HS-27A (cell line): Measurements from ENCODE around the gene IGF2BP2.
"Not testable (repeated sequence)": the region's sequence is repeated elsewhere in the genome, so short reads cannot be mapped to it uniquely, and the experiment has no call there.

Source experiments
- DNase-seq: peaks from one replicate; pipeline ENCODE4 v3.0.0-alpha.2; 2012; ENCODE audit warnings: low read depth, missing footprints

IGF2BP2 gene

DNA sequence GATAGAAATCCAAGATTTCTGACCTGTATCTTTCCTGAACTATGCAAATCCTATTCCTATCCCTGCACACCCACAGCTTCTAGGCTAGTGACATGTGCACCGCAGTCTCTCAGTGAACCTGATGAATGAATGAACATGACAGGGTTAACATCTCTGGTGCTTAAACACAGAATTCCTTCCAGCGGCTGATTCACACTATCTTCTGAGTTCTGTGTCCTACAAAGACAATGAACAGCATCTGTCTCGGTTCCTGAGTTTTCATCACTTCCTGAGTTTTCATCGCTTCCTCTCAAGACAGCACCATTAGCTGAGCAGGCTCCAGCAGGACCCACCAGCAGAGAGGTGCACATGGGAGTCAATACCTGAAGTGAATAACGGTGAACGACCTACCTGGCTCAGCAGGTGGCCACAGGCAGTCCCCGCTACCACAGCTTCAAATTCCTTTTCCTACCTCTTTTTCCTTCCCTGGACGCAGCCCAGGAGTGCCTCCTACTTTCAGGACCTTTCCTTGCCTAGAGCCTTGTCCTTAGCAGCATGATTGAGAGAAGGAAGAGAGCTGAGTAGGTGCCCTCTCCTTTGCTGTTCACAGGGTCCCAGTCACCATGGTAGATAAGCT is 113.5 kb downstream of the IGF2BP2 start:
- DNase-seq, result no peak

DNA sequence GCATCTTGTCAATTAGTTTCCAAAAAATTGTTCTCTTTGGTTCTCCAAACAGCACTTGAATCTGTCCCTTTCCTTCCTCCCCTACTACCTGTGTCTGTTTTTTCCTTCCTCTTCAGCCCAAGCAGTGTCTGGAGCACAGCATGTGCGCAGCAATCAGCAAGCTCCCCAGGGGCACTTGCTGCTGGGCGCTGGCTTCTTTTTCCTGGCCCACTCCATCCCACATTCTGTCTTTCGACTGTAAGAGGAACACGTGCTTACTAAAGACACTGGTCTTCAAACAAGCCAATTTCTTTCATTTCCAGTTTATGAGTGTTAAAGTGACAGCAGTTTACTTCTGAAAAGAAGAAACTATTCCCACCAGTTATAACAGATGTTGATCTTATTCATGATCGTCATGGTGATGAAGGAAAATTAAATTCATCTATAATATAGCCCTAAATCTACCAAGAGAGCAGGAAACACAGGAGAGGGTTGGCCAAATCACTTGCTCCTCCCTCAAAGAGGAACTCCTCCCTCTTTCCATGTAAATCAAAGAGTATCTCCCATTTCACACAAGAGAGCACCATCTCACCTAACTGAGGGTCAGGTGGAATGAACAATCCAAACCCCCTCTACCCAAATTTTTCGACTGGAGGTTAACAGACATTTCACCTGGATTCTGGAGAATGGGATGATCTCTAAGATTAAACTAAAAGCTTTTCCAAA is 115.4 kb downstream of the IGF2BP2 start:
- no peak for DNase-seq

DNA sequence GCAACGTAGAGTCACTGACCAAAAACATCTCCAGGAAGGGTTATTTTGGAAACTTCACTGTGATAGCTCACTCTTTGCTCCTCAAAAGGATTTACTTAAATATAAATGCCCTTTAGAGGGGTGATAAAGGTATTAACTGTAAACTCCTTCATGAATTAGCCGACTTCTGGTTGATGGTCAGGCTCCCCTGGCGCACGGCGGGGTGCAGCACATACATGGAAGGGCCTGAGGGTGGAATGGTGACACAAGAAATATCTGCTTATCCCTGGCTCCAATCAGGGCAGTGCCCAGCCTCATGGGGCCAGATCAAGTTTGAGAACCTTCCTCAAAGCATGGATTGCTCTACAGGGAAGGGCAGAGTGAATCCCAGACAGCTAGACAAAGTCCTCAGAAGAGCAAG is 116.5 kb downstream of the IGF2BP2 start:
- no peak for DNase-seq

DNA sequence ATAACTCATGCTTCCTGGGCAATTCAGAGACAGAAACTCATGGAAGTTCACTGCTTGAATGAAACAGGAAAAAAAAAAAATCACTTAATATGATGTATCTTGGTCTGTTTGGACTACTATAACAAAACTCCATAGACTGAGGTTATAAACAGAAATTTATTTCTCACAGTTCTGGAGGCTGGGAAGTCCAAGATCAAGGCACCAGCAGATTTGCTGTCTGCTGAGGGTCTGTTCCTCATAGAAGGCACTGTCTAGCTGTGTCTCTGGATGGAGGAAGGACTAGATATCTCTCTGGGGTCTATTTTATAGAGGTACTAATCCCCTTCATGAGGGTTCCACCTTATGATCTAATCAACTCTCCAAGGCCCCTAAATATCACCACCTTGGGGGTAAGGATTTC is 119.3 kb downstream of the IGF2BP2 start:
- DNase-seq, result no peak

DNA sequence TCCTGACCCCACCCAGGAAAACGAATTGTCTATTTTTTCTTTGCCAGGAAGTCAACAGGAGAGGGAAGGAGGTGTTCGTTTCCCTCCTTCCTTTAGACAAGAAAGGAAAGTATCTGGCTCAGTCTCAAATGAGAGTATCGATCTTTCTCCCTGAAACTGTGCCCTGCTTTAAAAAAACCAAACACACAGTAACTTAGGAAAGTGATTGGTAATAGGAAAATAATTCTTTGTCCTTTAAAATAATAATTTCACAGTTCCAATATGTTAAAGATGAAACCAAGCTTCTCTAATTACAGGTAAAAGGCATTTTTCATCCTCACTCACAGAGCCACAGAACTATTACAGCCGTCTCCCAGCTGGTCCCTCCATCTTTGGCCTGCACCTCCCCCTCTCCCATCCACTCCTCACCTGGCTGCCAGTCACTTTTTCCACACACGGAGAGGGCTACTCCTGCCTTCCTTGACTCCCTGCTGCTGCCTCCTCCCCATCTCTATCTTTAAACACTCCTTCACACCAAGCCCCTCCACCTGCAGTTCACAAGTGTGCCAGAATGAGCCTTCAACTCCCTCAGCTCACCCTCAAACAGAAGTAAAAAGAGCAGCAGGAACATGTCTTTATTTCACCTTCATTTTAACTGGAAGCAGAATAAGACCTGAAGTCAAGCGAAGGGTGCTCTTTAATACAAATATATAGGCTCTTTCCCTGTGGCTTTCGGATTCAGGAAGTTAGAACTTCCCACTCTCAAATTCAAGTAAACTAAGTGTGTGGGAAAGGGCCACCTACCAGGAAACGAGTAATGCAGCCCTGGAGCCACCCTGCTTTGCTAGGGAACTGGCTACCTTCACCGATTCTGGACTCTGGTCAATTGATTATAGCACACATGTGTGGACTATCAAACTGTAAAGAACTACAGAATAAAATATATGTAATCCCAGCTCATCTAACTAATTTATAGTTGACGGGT is 122.3 kb downstream of the IGF2BP2 start:
- no peak for DNase-seq

DNA sequence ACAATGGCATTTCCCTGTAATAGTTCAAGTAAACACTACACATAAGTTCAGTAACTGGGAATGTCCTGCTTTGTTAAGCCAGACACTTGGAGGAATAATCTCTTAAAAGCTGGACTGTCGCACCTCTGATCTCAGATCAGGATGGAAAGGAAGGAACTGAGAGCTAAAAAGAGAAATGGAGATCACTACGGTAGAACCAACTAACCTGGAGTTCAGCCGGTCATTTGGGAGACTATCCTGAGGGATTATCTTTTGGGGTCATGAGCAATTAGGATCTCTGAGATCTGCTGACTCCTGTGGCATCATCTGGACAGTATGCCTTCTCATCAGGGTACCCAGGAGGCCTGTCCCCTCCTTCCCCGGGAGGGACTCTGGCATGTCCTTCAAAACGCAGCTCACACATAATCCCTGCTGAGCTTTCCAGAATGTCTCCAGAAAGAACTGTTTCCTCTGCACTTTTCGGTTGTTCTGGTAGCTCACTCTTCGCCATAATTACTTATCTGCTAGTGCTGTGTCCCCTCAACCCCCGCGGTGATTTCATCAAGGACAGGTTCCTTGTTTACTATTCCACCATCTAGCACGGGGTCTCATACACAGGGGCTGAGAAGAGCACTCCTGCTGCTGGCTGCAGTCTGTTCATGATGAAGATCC is 123.1 kb downstream of the IGF2BP2 start:
- no peak for DNase-seq

DNA sequence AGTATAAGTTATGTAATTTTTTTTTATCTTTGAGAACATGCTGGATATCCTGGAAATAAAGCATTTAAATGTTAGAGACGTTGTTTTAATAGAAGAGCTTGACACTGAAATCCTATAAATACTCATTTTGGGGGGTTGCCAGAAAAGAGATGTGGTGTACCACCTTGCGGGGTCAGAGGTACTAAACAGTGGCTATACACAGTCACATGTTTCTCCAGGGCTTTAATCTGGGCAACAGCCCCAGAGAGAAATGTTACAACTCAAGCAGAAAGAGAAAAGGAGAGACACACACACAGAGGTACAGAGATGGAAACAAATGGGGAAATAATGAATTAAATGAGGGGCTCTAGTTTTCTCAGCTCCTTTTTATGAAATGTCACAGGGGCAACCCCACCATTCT is 124.9 kb downstream of the IGF2BP2 start:
- no peak for DNase-seq

DNA sequence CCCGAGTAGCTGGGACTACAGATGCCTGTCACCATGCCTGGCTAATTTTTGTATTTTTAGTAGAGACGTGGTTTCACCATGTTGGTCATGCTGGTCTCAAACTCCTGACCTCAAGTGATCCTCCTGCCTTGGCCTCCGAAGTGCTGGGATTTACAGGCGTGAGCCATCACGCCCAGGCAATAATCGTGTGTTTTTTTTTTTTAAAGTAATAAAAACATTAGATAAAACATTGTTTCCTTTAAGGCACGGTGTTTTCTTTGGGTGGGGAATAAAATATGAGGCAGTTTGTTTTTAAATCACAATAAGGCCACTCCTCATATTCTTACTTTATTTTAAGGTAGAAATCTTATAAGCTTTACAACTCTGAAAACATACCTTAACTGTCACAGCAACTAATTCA is 127.6 kb downstream of the IGF2BP2 start:
- DNase-seq, result not testable (repeated sequence)

DNA sequence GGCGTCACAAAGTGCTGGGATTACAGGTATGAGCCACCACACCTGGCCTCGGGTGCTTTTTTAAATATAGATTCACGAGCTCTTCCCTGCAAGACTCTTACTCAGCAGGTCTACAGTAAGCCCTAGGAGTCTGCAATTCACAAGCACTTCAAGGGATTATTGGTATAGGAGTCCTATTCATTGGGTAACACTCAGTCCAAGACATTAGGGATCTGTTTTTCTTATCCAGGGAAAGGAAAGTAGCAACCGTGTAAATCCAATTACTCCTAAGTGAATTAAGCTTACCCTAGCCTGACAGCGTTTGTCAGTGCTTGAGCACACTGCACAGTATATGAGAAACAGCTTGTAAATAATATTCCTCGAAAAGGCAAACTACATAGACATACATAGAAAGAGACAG is 128.8 kb downstream of the IGF2BP2 start:
- DNase-seq, result no peak

DNA sequence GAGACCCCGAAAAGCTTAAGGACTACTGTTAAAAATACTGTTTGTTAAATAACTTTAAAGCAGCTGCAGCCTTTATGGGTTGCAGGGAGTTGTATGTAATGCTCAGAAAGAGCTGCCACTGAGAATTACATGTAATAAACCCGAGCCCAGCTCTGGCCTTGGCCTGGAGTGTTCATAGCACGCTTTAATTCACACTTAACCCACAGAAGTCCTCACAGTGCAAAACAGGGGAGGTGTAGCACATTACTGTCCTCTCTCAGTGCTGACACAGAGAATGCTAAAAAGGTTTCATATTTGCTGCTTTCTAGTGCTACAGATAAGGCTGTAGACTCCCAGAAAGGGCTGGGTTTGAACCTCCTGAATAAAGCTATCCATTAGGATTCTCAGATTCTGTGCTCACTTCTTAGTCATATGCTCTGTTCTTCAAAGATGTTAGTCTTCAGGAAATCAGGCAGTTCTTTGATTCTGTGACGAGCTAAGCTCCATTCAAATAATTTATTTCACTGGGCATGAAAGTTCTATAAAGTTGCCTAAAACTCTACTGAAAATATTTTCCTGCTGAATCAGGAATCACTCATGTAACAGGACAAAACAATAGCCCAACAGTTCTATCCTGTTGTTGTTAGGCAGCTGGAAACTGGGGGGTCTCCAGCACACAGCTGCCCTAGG is 130.7 kb downstream of the IGF2BP2 start:
- no peak for DNase-seq

DNA sequence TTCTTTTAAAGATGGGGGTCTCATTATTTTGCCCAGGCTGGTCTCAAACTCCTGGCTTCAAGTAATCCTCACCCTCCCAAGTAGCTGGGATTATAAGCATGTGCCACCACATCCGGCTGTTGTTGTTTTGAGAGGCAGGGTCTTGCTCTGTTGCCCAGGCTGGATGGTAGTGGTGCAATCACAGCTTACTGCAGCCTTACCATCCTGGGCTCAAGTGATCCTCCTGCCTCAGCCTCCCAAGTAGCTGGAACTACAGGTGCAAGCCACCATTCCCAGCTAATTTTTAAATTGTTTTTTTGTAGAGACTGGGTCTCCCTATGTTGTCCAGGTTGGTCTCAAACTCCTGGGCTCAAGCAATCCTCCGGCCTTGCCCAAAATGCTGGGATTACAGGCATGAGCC is 133.2 kb downstream of the IGF2BP2 start:
- no peak for DNase-seq

DNA sequence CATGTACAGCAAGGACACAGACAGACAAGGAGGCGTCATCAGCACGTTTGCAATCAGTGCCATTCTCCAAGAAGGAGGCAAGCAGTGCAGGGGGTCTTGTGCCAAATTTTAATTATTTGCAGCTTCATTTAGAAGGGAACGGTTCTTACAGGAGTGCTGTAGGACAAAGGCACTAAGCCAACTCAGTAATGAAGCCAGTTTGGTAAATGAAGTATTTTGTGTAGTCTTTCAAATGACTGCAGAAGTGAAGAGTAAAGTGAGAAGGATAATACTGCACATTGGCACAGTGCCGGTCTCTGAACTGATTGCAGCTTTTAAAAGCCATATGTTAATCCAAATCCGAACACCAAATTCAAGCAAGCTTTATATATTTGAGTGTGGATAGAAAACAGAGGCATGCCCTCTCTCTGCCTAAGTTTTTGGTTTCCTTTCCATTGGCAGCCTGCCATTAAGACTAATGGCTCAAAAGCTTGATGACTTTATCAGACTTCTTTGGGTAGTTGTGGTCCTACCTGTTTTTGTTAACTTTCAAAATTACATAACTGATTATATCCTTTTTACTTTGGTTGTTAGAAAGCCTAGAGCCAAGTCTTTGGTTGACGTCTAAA is 137.5 kb downstream of the IGF2BP2 start:
- DNase-seq, result no peak

DNA sequence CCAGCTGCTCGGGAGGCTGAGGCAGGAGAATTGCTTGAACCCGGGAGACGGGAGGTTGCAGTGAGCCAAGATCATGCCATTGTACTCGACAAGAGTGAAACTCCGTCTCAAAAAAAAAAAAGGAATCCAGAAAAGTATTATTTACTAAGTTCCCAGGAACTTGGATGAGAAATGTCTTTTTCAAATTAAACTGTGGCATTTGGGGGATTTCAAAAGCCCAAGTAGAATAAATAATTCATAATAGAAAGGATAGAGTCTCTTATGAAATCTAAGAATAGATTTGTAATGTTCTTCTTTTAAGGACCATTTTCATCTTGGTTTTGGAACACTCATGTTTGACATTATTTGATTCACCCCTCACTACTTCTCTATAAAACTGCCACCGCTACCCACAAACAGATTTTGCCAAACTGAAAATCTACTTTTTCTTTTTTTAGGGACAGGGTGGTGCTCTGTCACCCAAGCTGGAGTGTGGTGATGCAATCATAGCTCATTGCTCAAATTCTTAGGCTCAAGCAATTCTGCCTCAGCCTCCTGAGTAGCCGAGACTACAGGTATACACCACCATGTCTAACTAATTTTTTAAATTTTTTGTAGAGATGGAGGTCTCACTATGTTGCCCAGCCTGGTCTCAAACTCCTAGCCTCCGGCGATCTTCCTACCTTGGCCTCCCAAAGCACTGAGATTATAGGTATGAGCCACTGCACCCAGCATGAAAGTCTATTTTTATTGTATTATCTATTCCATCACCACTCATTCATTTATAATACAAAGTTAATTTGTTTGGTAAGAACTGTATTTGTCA is 139.4 kb downstream of the IGF2BP2 start:
- DNase-seq, result no peak

DNA sequence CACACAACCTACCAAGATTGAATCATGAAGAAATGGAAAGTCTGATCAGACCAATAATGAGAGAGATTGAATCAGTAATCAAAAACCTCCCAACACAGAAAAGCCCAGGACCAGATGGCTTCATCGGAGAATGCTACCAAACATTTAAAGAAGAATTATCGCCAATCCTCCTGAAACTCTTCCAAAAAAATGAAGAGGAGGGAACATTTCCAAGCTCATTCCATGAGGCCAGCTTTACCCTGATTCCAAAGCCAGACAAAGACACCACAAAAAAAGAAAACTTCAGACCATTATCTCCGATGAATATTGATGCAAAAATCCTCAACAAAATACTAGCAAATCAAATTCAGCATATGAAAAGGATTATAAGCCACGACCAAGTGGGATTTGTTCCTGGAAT is 144.6 kb downstream of the IGF2BP2 start:
- DNase-seq, result no peak

DNA sequence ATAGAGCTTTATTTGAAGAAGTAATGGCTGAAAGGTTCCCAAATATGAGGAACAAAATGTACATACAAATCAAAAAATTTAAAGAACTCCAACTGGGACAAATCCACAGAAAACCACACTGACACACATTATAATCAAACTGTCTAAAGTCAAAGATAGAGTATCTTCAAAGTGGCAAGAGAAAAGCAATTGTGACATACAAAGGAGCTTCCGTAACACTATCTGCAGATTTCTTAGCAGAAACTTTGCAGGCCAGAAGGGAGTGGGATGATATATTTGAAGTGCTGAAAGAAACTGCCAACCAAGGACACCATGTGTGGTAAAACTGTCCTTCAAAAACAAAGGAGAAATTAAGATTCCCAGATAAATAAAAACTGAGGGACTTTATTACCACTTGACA is 146.8 kb downstream of the IGF2BP2 start:
- no peak for DNase-seq

DNA sequence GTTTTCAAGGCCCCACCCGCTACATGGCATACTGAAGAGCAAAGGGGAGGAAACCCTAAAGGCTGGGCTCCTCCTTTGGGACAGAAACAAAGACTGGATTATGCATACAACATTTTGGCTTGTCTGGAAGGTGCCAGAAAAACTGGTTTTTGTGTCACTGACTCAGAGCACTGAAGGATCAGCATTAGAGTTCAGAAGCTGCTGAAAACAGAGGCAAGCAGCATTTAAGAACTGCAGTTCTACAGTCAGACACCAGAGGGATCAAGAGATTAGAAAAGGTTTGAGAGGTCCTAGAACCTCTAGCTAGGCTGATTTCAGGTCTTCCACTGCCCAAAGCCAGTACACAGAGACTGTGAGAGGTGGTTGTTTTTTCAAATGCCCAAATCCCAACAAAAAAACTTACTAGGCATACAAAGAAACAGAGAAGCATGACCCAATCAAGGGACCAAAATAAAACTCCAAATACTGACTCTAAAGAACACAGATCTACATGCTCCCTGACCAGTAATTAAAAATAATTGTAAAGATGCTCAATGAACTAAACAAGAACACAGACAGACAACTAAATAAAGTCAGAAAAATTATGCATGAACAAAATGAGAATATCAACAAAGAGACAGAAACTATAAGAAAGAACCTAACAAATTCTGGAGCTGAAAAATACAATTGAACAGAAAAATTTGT is 147.6 kb downstream of the IGF2BP2 start:
- no peak for DNase-seq

DNA sequence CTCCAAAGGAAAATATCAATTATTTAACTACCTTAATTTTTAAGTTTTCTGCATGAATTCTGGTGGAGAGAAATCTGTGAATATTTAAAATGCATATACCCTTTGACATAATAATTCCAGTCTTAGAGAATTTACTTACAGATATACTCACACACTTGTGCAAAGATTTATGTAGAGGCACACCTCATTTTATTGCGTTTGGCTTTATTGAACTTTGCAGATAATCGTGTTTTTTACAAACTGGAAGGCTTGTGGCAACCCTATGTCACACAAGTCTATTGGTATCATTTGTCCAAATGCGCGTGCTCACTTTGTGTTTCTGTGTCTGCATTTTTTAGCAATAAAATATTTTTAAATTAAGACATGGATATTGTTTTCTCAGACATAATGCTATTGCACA is 157.3 kb downstream of the IGF2BP2 start:
- no peak for DNase-seq

DNA sequence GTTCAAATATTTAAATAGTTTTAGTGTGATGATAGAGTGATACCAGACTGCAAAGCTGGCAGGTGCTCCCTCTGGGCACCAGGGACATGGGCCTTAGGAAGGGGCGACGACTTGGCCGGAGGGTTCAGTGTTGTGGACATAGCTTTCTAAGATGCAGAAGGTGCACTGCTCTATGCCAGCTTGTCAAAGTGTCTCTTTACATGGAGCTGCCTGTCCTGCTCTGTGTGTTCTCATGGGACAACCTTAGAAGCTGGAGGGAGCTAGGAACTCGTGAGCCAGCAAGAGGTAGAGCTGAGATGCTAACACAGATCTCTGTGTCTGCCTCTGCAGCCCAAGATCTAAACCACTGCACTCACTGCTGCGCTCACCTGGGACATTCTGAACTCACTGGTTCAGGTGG is 160.9 kb downstream of the IGF2BP2 start:
- no peak for DNase-seq

DNA sequence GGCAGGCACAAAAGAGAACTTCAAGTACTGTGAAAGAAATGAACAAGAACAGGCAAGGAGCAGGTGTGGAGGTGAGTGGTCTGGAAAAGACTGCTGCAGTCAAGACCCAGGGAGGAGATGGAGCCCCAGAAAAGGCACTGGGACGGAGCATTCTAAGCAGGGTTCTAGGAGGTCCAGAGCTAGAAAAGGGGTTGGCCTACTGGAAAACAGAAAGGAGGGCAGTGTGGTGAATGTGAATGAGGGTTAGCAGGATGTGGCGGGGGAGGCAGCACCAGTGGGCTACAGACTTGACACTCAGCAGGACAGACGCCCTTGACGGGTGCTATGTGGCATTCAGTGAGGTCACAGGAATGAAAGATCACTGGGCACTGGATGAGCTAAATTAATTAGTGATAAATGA is 163.1 kb downstream of the IGF2BP2 start:
- no peak for DNase-seq

DNA sequence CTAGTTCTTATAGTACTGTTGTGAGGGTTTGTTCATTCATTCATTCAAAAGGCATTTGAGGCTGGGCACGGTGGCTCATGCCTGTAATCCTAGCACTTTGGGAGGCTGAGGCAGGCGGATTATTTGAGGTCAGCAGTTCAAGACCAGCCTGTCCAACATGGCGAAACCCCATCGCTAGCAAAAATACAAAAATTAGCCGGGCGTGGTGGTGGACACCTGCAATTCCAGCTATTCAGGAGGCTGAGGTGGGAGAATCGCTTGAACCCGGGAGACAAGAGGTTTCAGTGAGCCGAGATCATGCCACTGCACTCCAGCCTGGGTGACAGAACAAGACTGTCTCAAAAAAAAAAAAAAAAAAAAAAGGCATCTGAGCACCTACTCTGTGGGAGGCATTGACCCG is 163.5 kb downstream of the IGF2BP2 start:
- DNase-seq, result not testable (repeated sequence)
